ENCODE results near the gene ACLY.
A peak's percentile ranks its signal among the peaks of the same experiment; 100 is the strongest.
"Not testable (repeated sequence)": the region's sequence is repeated elsewhere in the genome, so short reads cannot be mapped to it uniquely, and the experiment has no call there.

ACLY gene

DNA sequence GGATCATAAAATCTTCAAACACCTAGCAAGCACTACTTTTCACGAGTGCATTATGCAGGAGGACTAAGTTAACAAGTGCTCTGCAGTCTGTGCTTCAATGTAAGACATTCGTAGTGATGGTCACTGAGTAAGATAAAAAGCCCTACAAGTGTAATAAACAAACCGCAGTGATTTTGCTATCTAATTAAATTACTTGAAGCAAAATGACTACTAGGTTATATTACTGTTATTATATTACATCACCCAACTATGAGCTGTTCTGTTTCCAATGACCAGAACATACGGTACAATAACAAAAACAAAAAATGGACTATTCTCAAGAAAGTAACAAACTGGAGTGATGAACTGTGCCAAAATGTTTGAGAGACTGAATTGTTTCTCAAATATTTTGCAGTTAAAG, 70.0 kb downstream of the ACLY start:
- in situ Hi-C loops (cut with HindIII; ENCODE audit: low pct_unique_long_range_greater_than_20kb, low sequenced_read_pairs), result no loop called here
- TF ChIP-seq JUND (IDR thresholded peaks at IDR 0.05; ENCODE audit: low read depth), result no peak
- no peak for DNase-seq (ENCODE audit: low read depth in 1 of 2, low spot score in 1 of 2)

DNA sequence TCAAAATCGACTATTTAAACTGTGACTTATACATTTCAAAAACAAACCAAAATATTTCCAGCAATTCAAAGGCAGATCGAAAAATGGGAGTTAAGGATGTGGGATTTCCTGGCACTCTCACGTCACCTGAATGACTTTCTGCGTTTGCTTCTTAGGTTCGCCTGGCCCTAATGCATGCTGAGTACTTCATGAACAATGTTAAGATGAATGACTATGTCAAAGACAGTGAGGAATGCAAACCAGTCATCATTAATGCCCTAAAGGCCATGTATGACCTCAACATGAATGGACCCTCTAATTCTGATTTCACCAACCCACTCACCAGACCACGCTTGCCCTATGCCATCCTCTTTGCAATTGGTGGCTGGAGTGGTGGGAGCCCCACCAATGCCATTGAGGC, 73.8 kb downstream of the ACLY start:
- no peak for TF ChIP-seq JUND (IDR thresholded peaks at IDR 0.05; ENCODE audit: low read depth)
- DNase-seq (ENCODE audit: low read depth in 1 of 2, low spot score in 1 of 2), result no peak
- in situ Hi-C loops (cut with HindIII; ENCODE audit: low pct_unique_long_range_greater_than_20kb, low sequenced_read_pairs), result no loop called here

DNA sequence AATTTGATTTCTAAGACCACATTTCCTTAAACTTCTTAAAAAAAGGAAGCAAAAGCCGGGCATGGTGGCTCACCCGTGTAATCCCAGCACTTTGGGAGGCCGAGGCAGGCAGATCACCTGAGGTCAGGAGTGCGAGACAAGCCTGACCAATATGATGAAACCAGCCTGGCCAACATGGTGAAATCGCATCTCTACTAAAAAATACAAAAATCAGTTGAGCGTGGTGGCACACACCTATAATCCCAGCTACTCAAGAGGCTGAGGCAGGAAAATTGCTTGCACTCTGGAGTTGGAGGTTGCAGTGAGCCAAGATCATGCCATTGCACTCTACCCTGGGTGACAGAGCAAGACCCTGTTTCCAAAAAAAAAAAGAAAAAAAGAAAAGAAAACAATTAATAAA, 78.0 kb downstream of the ACLY start:
- DNase-seq (ENCODE audit: low read depth in 1 of 2, low spot score in 1 of 2); in situ Hi-C loops (cut with HindIII; ENCODE audit: low pct_unique_long_range_greater_than_20kb, low sequenced_read_pairs): not testable (repeated sequence)

DNA sequence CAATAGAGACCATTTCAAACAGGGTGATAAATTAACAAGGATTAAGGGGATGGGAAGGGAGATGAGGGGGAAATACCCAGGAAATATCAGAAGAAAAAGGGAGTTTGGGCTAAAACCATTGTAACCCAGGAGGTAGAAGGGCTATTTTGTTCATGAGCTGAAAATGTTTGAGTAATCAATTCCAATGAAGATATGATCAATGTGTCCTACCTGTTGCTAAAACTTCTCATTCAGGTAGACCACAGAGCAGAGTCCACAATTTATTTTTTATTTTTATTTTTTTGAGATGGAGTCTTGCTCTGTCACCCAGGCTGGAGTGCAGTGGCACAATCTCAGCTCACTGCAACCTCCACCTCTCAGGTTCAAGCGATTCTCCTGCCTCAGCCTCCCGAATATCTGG, 79.3 kb downstream of the ACLY start:
- in situ Hi-C loops (cut with HindIII; ENCODE audit: low pct_unique_long_range_greater_than_20kb, low sequenced_read_pairs); DNase-seq (ENCODE audit: low read depth in 1 of 2, low spot score in 1 of 2): not testable (repeated sequence)

DNA sequence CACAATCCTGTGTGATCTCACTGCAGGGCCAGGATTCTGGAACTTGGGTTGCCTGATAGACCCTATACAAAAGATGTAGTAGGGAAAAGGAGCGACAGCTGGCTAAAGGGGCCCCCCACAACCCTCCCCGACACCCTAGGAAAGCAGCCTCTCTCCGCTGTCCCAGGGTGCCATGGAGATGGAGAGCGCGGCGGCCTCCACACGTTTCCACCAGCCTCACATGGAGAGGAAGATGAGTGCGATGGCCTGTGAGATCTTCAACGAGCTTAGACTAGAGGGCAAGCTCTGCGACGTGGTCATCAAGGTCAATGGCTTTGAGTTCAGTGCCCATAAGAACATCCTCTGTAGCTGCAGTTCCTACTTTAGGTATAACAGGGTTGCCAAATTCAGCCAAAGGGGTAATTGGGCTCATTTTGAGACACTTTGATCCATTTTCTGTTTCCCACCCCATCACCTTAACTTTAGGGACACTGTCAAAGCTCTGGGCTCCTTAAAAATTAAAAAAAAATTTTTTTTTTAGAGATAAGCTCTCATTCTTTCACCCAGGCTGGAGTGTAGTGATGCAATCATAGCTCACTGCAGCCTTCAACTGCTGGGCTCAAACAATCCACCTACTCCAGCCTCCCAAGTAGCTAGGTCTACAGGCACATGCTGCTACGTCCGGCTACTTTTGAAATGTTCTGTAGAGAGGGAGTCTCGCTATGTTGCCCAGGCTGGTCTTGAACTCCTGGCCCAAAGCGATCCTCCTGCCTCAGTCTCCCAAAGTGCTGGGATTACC, 80.8 kb downstream of the ACLY start, which contains the start of gene KLHL10:
KLHL10 (plus strand) TSS at position 65 of the 778 bp plus-strand sequence; CDS start at position 173, 108 bp downstream.
- no peak for DNase-seq (ENCODE audit: low read depth in 1 of 2, low spot score in 1 of 2)
- TF ChIP-seq JUND (IDR thresholded peaks at IDR 0.05; ENCODE audit: low read depth), result no peak
- in situ Hi-C loops (cut with HindIII; ENCODE audit: low pct_unique_long_range_greater_than_20kb, low sequenced_read_pairs), result no loop called here

DNA sequence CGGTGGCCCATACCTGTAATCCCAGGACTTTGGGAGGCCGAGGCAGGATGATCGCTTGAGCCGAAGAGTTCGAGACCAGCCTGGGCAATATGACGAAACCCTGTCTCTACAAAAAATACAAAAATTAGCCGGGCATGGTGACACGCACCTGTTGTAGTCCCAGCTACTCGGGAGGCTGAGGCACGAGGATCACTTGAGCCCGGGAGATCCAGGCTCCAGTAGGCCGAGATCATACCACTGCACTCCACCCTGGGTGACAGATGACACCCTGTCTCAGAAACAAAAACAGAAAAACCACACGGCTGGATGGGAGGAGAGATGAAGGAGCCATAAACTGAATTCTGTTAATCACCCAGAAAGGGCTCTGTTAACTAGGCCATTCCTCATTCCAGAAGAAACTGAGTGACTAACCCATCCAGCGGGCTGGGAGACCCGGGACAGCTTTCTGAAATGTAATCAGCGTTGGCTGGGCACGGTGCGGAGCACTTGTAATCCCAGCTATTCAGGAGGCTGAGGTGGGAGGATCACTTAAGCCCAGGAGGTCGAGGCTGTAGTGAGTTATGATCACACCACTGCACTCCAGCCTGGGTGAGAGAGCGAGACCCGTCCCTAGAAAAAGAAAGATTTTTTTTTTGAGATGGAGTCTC, 82.1 kb downstream of the ACLY start:
- TF ChIP-seq JUND (IDR thresholded peaks at IDR 0.05; ENCODE audit: low read depth), result no peak
- DNase-seq (ENCODE audit: low read depth in 1 of 2, low spot score in 1 of 2), result no peak
- in situ Hi-C loops (cut with HindIII; ENCODE audit: low pct_unique_long_range_greater_than_20kb, low sequenced_read_pairs), result no loop called here

DNA sequence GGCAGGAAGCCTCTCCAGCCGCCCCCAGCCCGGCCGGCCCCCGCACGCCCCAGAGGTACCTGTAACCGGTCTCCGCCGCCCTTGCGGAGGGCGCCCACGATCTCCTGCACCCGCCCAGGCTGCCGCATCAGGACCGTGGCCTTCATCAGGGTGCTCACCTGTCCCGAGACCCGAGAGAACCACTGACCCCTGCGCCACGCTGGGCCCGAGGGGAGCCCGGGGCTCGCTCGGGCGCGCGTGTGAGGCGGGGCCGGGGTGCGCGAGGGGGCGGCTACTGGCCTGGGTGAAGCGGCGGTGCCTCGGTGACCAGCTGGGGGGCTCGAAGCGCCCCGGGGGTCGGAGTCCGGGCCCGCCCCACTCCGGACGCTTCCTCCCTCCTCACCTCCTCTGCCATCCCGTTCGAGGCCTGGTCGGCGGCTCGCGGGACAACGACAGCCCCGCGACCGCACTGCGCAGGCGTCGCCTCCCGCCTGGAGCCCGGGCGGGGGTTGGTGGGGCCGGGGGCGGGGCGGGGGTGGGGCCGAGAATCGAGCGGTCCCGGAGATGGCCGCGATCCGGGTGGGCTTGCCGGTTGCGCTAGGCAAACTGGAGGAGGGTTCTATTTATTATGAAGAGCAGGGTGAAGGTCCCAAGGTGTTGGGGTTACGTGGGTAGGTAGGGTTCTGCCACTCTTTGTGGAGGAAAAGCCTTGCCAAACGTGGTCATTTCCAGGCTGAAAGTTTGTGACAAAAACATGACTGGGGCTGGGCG, 82.8 kb downstream of the ACLY start, which contains the start of gene NT5C3B:
NT5C3B (minus strand) TSS at position 433 of the 750 bp plus-strand sequence; CDS start at position 394, 39 bp downstream.
- in situ Hi-C loops (cut with HindIII; ENCODE audit: low pct_unique_long_range_greater_than_20kb, low sequenced_read_pairs), result no loop called here
- peak; percentile 72 to 94 for DNase-seq (ENCODE audit: low read depth in 1 of 2, low spot score in 1 of 2)
- no peak for TF ChIP-seq JUND (IDR thresholded peaks at IDR 0.05; ENCODE audit: low read depth)

DNA sequence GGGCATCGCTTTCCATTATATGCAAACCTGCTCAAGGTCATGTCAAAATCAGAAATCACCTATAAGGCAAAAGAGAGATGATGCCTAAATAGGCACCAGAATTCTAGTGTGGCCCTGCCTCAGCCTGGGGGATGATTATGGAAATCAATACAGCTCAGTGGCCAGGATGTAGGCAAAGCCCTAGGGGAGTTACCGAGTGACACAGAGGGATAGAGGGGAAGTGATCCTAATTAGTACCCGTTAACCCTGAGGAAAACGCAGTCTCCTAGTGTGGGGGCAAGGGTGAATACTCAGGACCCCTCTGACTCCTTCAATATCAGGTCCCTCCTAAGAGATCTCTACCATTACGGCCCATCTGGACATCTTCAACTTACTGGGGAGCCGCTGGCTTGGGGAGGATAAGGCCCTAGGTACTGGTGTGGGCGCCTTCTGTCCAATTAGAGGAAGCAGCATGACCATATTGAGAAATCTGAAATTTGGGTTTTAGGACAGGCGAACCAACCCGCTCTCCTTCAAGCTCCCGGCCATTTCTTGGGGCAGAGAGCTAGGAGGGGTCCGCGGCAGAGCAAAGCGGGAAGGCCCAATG, 83.4 kb downstream of the ACLY start:
- TF ChIP-seq JUND (IDR thresholded peaks at IDR 0.05; ENCODE audit: low read depth), result no peak
- in situ Hi-C loops (cut with HindIII; ENCODE audit: low pct_unique_long_range_greater_than_20kb, low sequenced_read_pairs), result no loop called here
- DNase-seq (ENCODE audit: low read depth in 1 of 2, low spot score in 1 of 2), result peak in 1 of 2 experiments; percentile 57

DNA sequence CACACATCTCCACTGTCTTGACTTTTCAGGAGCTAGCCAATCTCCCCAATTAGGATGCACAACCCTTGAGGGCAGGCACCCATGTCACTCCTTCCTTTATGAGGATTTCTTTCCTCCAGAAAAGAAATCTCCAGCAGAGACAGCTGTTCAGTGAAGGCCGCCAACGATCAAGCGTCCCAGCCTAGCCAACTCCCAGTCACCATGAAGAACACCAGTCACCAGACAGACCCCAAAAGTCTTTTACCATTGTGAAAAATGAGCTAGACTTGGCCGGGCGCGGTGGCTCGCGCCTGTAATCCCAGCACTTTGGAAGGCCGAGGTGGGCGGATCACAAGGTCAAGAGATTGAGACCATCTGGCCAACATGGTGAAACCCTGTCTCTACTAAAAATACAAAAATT, 88.8 kb downstream of the ACLY start:
- in situ Hi-C loops (cut with HindIII; ENCODE audit: low pct_unique_long_range_greater_than_20kb, low sequenced_read_pairs); DNase-seq (ENCODE audit: low read depth in 1 of 2, low spot score in 1 of 2): not testable (repeated sequence)

DNA sequence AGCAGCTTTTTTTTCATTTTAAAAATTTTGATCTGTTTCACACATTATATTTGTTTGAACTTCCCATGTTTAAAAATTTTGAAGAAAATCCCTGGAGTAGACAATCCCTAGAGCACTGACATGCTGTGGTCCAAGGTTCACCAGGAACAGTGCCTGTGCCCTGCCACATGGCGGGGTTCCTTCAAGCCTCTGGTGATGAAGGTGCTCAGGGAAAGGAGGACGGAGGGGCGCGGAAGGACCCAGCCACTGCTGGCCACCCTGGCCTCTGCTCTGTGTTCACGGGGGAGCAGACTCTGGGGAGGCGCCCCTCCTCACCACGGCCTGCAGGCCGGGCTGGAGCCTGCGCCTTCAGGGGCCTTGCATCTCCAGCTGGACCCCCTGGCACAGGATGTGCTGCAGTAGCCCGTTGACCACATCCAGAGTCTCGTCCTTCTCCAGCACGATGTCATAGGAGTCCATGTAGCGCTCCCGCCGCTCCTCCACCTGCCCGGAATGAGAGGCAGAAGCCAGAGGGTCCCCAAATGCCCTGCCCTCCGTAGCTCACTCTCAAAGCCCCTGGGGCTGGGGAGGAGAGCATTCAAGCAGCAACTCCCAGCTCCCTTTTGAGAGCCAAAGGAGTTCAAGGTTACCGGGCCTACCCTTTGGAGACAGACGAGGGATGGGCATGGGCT, 93.4 kb downstream of the ACLY start:
- TF ChIP-seq JUND (IDR thresholded peaks at IDR 0.05; ENCODE audit: low read depth), result no peak
- in situ Hi-C loops (cut with HindIII; ENCODE audit: low pct_unique_long_range_greater_than_20kb, low sequenced_read_pairs), result no loop called here
- DNase-seq (ENCODE audit: low read depth in 1 of 2, low spot score in 1 of 2), result no peak

DNA sequence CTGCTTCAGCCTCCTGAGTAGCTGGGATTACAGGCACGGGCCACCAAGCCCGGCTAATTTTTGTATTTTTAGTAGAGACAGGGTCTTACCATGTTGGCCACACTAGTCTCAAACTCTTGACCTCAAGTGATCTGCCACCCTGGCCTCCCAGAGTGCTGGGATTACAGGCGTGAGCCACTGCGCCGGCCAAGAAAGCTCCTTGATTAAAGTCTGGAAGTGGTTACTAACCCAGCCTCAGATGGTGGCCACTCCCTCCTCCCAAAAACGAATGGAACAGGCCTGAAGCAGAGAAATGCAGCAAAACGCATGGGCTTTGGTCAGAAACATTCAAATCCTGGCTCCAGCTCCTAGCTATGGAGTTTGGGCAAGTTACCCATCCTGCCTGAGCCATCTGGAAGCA, 94.7 kb downstream of the ACLY start:
- no peak for TF ChIP-seq JUND (IDR thresholded peaks at IDR 0.05; ENCODE audit: low read depth)
- in situ Hi-C loops (cut with HindIII; ENCODE audit: low pct_unique_long_range_greater_than_20kb, low sequenced_read_pairs), result no loop called here
- DNase-seq (ENCODE audit: low read depth in 1 of 2, low spot score in 1 of 2), result no peak

DNA sequence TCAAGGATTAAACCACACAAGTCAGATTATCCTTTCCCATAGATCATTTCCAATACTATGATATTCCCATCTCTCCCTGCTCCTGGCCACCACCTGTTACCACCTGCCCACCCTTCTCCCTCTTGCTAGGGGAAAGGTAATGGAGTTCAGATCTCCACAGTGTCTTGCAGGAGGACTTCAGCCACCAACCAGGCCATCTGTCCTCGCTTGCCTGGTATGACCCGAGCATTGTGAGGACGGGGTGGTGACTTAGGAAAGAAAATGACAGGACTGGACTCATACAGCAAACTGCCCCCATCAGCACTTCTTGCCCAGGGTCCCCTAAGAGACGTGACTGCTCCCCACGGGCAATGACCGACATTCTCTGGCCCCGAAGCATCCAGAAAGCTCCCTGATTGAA, 95.2 kb downstream of the ACLY start:
- no peak for DNase-seq (ENCODE audit: low read depth in 1 of 2, low spot score in 1 of 2)
- no peak for TF ChIP-seq JUND (IDR thresholded peaks at IDR 0.05; ENCODE audit: low read depth)
- in situ Hi-C loops (cut with HindIII; ENCODE audit: low pct_unique_long_range_greater_than_20kb, low sequenced_read_pairs), result no loop called here

Data from T47D (cell line).